PC-9 (cell line): ENCODE measurements around the gene ELFN1.

Experiments used
- EZH2 ChIP-seq: fragments of 200-600 bp; sonication (generic); IDR thresholded peaks from 2 replicates; pipeline ENCODE4 v1.8.0; 2017; ENCODE audit warnings: antibody characterized with exemption, low read depth
- TF ChIP-seq, protein P1 (sequence below): fragments of 200-600 bp; sonication (generic); conservative IDR thresholded peaks from 2 replicates; pipeline ENCODE4 v1.6.1; 2017; ENCODE audit warnings: mixed run types, antibody characterized with exemption, mild to moderate bottlenecking, moderate library complexity

DNA sequence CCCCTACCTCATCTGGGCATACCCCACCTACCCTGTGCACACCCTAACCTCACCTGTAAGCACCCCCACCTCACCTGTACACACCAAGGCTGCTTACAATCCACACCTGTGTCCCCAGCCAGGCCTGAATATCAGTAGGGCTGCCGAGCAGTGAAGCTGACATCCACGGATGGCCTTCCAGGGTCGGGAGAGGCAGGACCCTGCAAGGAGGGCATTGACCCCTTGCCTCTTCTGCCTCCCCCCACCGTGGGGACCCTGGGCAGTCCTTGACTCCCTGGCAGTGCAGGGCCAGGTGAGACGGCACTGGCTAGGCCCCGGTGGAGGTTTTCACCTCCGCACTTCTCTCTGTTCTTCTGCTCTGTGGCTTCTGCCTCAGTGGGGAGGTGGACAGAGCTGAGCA lies 37.6 kb upstream of the ELFN1 start:
- TF ChIP-seq, protein P1, sequence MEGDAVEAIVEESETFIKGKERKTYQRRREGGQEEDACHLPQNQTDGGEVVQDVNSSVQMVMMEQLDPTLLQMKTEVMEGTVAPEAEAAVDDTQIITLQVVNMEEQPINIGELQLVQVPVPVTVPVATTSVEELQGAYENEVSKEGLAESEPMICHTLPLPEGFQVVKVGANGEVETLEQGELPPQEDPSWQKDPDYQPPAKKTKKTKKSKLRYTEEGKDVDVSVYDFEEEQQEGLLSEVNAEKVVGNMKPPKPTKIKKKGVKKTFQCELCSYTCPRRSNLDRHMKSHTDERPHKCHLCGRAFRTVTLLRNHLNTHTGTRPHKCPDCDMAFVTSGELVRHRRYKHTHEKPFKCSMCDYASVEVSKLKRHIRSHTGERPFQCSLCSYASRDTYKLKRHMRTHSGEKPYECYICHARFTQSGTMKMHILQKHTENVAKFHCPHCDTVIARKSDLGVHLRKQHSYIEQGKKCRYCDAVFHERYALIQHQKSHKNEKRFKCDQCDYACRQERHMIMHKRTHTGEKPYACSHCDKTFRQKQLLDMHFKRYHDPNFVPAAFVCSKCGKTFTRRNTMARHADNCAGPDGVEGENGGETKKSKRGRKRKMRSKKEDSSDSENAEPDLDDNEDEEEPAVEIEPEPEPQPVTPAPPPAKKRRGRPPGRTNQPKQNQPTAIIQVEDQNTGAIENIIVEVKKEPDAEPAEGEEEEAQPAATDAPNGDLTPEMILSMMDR, result no peak
- no peak for TF ChIP-seq EZH2
